ENCODE results near the gene MPZL3.

DNA sequence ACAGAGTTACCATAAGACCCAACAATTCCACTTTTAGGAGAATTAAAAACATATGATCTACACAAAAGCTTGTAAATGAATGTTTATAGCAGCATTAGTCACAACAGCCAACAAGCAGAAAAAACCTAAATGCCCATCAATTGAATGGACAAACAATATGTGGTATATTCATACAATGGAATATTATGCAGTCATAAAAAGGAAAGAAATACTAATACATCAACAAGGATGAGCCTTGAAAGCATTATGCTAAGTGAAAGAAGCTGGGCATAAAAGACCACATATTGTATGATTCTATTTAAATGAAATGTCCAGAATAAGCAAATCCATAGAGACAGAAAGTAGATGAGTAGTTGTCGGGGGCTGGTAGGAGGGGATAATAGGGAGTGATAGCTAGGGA lies 7.0 kb upstream of the MPZL3 start:
- TF ChIP-seq, protein P1, sequence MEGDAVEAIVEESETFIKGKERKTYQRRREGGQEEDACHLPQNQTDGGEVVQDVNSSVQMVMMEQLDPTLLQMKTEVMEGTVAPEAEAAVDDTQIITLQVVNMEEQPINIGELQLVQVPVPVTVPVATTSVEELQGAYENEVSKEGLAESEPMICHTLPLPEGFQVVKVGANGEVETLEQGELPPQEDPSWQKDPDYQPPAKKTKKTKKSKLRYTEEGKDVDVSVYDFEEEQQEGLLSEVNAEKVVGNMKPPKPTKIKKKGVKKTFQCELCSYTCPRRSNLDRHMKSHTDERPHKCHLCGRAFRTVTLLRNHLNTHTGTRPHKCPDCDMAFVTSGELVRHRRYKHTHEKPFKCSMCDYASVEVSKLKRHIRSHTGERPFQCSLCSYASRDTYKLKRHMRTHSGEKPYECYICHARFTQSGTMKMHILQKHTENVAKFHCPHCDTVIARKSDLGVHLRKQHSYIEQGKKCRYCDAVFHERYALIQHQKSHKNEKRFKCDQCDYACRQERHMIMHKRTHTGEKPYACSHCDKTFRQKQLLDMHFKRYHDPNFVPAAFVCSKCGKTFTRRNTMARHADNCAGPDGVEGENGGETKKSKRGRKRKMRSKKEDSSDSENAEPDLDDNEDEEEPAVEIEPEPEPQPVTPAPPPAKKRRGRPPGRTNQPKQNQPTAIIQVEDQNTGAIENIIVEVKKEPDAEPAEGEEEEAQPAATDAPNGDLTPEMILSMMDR (conservative IDR thresholded peaks at IDR 0.05 in 1 of 2, IDR thresholded peaks at IDR 0.05 in 1 of 2; ENCODE audit: extremely low read depth in 1 of 2, insufficient read depth in 1 of 2, low read depth in 1 of 2, low read length in 2 of 2): no peak
- no peak for TF ChIP-seq EZH2 (IDR thresholded peaks at IDR 0.05; ENCODE audit: borderline replicate concordance, low read length)
